Endothelial cell (in vitro differentiated cells): ENCODE results near the gene SPTBN4. TPM values are rescaled to one million over a fixed set of nuclear protein-coding genes. Genes with fewer than 3 reads are reported as not detected.
A peak's percentile ranks its signal among the peaks of the same experiment; 100 is the strongest.

Experiments
- DNase-seq: peaks from one replicate; pipeline ENCODE4 v3.0.0; 2021; ENCODE audit warnings: low spot score
- H3K27ac Mint-ChIP-seq: one replicate; pipeline ENCODE4 v1.8.0; 2021; ENCODE audit warnings: mixed read lengths, inconsistent platforms; ENCODE audit not compliant: unreplicated experiment
- H3K27me3 Mint-ChIP-seq: one replicate; pipeline ENCODE4 v1.8.0; 2021; ENCODE audit warnings: mild to moderate bottlenecking, moderate library complexity, mixed read lengths, inconsistent platforms; ENCODE audit not compliant: unreplicated experiment
- H3K36me3 Mint-ChIP-seq: one replicate; pipeline ENCODE4 v1.8.0; 2021; ENCODE audit warnings: mild to moderate bottlenecking, low read depth, mixed read lengths, inconsistent platforms; ENCODE audit not compliant: unreplicated experiment
- H3K4me1 Mint-ChIP-seq: one replicate; pipeline ENCODE4 v1.8.0; 2021; ENCODE audit warnings: mild to moderate bottlenecking, mixed read lengths, inconsistent platforms; ENCODE audit not compliant: unreplicated experiment
- H3K4me3 Mint-ChIP-seq: one replicate; pipeline ENCODE4 v1.8.0; 2021; ENCODE audit warnings: mild to moderate bottlenecking, mixed read lengths, inconsistent platforms; ENCODE audit not compliant: unreplicated experiment
- H3K9me3 Mint-ChIP-seq: one replicate; pipeline ENCODE4 v1.8.0; 2021; ENCODE audit warnings: mixed read lengths, inconsistent platforms; ENCODE audit not compliant: unreplicated experiment
- total RNA-seq: library from RNA; stranded (reverse); fragmentation: NEBNext Ultra II Directional; extraction: Animal tissue kit (Norgen Biotek cat#: 25700); gene quantifications from one replicate; pipeline ENCODE4 v1.2.1, GENCODE V29; 2021; ENCODE audit not compliant: unreplicated experiment
- TF ChIP-seq, protein P1 (sequence below): fragments of 200-600 bp; sonication (generic); IDR thresholded peaks from one replicate; pipeline ENCODE4 v1.5.0; 2021; ENCODE audit warnings: antibody characterized with exemption; ENCODE audit not compliant: unreplicated experiment

Gene SPTBN4
- total RNA-seq, 1 donor from 2014 or later, result 0.49 TPM

DNA sequence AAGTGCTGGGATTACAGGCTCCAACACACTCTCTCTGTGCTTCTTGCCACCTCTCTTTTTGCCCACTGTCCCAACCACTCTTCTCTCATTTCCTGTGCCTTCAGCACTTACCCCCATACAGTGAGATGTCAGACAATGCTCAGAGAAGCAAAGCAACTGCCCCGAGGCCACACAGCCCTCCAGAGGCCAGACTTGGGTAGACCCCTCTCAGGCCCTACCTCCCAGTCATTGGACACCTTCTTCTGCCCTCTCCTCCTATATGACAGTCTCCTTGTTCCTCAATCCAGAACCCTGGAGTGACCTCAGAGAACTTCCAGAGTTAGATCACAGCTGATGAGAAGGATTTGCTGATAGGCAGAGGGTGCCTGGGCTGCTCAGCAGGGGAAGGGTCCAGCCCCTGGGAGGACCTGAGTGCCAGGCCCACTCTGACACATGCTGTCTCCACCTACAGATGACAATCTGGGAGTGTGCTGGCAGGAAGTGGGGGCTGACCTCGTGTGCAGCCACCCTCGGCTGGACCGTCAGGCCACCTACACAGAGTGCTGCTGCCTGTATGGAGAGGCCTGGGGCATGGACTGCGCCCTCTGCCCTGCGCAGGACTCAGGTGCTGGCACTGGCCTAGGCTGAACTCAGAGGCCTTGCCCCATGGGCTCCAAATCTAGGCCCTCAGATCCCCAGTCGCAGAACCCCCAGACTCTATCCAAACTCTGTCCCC lies 158.8 kb downstream of the SPTBN4 start:
- Mint-ChIP-seq H3K36me3 (peaks cover 48% of the 10 kb centered on the region), H3K27ac (no peak overlapping the region), H3K4me1 (peaks cover 6% of the 10 kb centered on the region), H3K4me3 (peak overlapping the region; percentile 43), H3K9me3 (peaks cover 4% of the 10 kb centered on the region), H3K27me3 (peaks cover 15% of the 10 kb centered on the region)
- TF ChIP-seq, protein P1, sequence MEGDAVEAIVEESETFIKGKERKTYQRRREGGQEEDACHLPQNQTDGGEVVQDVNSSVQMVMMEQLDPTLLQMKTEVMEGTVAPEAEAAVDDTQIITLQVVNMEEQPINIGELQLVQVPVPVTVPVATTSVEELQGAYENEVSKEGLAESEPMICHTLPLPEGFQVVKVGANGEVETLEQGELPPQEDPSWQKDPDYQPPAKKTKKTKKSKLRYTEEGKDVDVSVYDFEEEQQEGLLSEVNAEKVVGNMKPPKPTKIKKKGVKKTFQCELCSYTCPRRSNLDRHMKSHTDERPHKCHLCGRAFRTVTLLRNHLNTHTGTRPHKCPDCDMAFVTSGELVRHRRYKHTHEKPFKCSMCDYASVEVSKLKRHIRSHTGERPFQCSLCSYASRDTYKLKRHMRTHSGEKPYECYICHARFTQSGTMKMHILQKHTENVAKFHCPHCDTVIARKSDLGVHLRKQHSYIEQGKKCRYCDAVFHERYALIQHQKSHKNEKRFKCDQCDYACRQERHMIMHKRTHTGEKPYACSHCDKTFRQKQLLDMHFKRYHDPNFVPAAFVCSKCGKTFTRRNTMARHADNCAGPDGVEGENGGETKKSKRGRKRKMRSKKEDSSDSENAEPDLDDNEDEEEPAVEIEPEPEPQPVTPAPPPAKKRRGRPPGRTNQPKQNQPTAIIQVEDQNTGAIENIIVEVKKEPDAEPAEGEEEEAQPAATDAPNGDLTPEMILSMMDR, result no peak
- DNase-seq, result no peak

Other genes with a start within 250 kb of the SPTBN4 start
- 1.1 TPM for gene TTC9B, start 248.6 kb upstream of the SPTBN4 start, total RNA-seq
- 0.18 TPM for gene CCNP, start 240.3 kb upstream of the SPTBN4 start, total RNA-seq
- 89.8 TPM for gene AKT2, start 181.7 kb upstream of the SPTBN4 start, total RNA-seq
- gene C19orf47, start 118.6 kb upstream of the SPTBN4 start, total RNA-seq, result 17.9 TPM
- 227 TPM for gene PLD3, start 118.3 kb upstream of the SPTBN4 start, total RNA-seq
- gene HIPK4, start 76.8 kb upstream of the SPTBN4 start, total RNA-seq, result not detected
- 6.7 TPM for gene PRX, start 53.6 kb upstream of the SPTBN4 start, total RNA-seq
- 11.8 TPM for gene SERTAD1, start 41.0 kb upstream of the SPTBN4 start, total RNA-seq
- gene SERTAD3, start 22.7 kb upstream of the SPTBN4 start, total RNA-seq, result 42.9 TPM
- 17.5 TPM for gene BLVRB, start 1.3 kb upstream of the SPTBN4 start, total RNA-seq
- gene SHKBP1, start 109.9 kb downstream of the SPTBN4 start, total RNA-seq, result 84.6 TPM
- 175 TPM for gene LTBP4, start 134.4 kb downstream of the SPTBN4 start, total RNA-seq
- 10.0 TPM for gene NUMBL, start 223.7 kb downstream of the SPTBN4 start, total RNA-seq
- gene COQ8B, start 249.9 kb downstream of the SPTBN4 start, total RNA-seq, result 26.4 TPM